EH (cell line): Measurements from ENCODE around the gene PAPOLG.

Experiments used
- DNase-seq: peaks from one replicate; pipeline ENCODE4 v3.0.0-alpha.2; 2015; ENCODE audit warnings: low read depth

The PAPOLG gene

DNA sequence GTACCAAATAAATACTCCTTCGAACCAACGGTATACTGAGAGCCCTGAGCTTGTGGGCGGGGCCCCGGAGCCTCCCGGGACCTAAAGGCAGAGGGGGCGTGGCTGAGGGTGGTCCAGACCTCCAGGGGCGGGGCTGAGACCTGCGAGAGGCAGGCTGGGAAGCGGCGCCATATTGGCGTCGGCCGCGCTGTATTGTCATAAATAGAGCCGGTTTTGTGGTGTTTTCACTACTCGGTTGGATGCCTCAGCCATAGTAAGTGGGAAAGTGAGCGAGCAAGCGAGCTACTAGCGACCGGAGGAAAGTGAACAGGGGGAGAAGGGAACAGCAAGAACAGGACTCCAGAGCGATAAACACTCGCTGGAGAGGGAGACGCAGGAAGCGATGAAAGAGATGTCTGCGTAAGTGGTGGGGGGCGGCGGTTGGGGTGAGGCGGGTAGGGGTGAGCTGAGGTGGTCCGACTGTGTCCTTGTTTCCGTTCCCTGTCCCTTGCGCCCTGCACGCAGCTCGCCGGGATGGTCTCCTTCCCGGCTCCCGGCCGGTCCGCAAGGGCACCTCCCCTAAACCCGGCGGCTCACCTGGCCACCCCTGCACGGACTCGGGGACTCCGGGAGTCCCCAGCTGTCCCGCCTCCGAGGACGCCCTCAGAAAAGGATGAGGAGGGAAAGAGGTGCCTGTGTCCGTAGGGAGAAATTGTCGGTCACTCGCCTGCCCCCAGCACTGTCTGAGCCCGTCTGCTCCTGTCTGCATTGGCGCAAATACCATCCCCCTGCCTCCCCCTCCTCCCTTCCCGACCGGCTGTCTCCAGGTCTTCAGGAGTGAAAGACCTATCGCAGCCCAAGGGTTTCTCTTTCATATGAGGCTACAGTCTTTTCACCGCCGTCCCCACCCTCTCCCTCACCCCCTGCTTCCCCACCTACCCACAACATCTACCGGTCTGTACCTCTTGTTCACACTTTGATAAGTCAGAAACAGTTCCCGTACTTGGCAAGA, at the start of gene PAPOLG:
Gene PAPOLG, plus strand, starts transcription at position 172 of the 991 bp plus-strand sequence. Its CDS starts 211 bp downstream, at position 383.
- DNase-seq = peak; percentile 93

GRCh38 chr2:60707750-60708371, 48.2 kb upstream of the PAPOLG start:
- peak; percentile 49 for DNase-seq

DNA sequence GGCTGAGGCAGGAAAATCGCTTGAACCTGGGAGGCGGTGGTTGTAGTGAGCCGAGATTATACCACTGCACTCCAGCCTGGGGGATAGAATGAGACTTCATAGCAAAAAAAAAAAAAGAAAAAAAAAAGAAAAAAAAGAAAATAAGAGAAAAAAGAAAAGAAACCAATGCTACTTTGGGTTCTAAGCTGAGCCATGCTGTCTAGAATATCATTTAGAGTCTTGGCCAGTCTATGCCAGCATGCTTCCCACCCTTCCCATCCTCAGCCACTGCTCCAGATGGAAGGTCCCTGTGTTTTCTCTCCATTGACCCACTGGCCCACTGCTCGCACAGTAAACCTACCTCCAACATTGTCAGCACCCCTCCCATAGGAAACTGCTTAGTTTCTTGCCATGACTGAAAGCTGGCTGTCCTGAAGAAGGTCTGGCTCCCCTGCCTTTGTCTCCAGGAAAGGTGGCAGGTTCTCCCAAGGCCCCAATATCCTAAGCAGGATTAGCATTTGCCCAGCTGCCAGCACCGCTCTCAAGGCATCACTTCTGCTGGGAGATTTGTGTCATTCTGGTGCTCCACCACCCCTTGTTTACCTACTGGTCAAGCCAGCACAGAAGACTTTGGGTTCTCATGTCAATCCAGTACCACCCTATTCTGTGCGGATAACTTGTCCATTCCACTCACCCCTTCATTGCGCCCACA, 47.3 kb upstream of the PAPOLG start:
- no peak for DNase-seq

DNA sequence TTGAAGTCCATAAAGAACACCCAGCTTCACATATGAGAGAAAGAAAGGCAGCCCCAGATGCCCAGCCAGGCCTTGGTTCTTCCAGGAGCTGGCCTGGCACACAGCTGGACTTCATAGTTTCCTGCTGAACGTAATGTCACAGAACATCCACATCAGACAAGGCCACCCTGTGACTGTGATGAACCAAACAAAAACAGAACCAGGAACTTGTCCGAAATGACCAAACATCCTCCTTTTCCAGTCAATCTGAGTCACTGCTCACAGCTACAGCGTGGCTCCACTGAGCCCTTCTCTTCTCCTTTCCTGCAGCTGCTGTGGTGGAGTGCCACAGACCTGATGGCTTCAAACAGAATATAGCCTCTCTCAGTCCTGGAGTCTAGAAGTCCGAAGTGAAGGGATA, 45.4 kb upstream of the PAPOLG start:
- peak; percentile 39 for DNase-seq

DNA sequence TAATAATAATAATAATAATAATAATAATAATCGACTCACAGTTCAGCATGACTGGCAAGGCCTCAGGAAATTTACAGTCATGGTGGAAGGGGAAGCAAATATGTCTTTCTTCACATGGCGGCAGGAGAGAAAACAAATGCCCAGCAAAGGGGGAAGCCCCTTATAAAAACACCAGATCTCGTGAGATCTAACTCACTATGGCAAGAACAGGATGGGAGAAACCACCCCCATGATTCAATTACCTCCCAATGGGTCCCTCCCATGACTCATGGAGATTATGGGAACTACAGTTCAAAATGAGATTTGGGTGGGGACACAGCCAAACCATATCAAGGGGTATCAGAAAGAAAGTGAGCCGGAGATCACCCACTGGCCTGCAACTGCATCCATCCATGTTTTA, 40.5 kb upstream of the PAPOLG start:
- no peak for DNase-seq

- no peak for DNase-seq
These were observed 38.4 kb upstream of the PAPOLG start for GRCh38 chr2:60717691-60718090.

DNA sequence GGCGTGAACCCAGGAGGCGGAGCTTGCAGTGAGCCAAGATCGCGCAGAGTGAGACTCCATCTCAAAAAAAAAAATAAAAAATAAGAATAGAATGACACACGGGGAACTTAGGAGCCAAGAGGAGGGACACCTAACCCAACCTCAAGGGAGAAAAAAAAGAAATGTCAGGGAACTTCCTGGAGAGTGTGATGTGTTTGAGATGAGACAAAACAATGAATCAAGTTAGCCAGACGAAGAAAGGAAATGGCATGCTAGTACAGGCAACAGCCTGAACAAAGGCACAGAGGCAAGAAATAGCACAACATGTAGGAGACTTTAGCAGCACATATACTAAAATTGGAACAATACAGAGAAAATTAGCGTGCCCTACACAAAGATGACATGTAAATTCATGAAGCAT, 36.7 kb upstream of the PAPOLG start:
- no peak for DNase-seq

- no peak for DNase-seq
These were observed 30.6 kb upstream of the PAPOLG start for GRCh38 chr2:60725466-60725865.

DNA sequence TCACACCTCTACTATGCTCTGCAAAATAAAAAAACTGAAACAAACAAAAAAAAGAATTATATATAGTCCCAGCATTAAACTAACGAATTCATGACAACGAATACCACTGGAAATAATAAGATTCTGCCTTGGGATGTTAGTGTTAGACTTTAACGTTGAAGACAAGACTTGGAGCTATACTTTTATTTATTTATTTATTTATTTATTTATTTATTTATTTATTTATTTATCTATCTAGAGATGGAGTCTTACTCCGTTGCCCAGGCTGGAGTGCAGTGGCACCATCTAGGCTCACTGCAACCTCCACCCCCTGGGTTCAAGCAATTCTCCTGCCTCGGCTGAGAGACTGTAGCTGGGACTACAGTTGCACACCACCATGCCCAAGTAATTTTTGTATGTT, 27.2 kb upstream of the PAPOLG start:
- no peak for DNase-seq

- no peak for DNase-seq
These were observed 20.4 kb upstream of the PAPOLG start for GRCh38 chr2:60735496-60736250.

- DNase-seq = no peak
These were observed 17.4 kb upstream of the PAPOLG start for GRCh38 chr2:60738679-60739078.

DNA sequence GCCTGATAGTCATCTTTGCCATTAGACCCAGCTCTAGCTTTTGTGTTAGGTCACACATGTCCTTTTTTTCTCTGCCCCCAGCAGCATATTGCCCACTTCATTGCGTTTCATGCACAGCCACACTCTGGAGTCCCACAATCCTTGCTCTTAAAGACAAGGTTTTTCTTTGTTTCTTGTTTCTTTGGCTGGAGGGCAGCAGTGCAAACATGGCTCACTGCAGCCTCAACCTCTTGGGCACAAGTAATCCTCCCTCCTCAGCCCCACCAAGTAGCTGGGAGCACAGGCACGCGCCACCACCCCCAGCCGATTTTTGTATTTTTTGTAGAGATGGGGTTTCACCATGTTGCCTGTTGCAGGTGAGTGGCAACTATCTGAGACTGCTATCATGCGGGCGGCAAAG, 16.9 kb upstream of the PAPOLG start:
- DNase-seq = no peak

GRCh38 chr2:60741576-60741975, 14.5 kb upstream of the PAPOLG start:
- no peak for DNase-seq

DNA sequence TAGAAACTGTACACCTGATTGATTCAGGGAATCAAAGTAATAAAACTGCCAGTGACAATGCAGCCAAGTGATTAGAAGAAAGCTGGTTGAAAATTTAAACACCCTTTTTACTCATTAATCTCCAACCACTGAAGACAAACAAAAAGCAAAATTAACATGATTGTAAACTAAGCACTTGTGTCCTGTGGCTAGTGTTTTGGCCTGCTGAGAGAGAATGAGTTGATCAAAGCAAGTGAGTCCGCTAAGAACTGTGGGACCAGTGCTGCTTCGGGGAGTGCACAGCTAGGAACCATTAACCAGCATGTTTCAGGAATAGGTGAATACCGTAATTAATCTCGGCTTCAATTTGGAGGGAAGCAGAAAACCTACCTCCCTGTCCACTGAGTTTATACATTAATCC, 13.6 kb upstream of the PAPOLG start:
- no peak for DNase-seq

- DNase-seq = no peak
These were observed 10.7 kb upstream of the PAPOLG start for GRCh38 chr2:60745330-60745729.

- peak; percentile 8 for DNase-seq
These were observed 10.3 kb upstream of the PAPOLG start for GRCh38 chr2:60745761-60746160.

DNA sequence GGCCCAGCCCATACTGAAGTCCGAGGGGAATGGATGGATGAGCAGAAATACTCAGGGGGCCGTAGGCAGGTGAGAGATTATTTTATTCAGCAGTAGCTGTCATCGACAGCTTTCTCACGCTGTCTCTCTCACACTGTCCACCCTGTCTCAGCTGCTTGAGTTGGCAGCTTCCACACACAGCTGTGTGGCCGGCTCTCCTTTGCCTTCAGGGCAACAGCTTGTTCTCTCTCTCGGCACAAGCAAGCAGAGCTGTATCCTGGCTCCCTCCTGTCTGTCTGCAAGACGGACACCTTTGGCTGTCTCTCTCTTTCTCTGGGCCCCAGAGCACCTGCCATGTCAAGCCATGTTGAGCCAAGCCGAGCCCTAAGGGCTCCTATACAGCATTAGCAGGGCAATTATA, 9.8 kb upstream of the PAPOLG start:
- peak; percentile 11 for DNase-seq

DNA sequence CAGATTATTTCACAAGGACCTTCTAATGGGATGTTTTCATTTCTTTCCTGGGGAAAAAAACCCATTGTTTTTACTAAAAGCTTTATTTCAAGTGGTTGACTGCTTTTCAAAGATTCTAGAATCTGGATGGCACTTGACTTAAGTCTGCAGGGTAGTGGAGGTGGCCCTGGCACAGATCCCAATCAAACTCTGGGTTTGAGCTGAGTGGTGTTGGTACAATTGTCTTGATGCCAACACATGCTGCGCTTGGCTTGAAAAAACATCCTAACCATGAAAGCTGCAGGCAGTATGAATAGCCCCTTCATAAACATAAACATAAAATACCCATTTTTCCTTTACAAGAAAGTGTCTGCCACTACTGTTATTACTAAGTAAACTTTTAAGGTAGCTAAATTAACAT, 3.6 kb downstream of the PAPOLG start:
- DNase-seq = no peak

- DNase-seq = peak; percentile 21
These were observed 8.9 kb downstream of the PAPOLG start for GRCh38 chr2:60764736-60765534.

DNA sequence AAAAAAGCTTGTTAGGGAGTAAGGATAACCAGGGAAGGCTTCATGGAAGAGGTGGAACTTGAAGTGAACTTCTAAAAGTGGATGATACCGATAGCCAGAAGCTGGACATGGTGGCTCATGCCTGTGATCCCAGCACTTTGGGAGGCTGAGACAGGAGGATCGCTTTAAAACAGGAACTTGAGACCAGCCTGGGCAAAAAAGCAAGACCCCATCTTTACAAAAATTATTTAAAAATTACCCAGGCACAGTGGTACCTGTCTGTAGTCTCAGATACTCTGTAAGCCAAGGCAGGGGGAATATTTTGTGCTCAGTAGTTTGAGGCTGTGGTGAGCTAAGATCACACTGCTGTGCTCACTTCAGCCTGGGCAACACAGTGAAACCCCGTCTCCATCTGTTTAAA, 10.2 kb downstream of the PAPOLG start:
- no peak for DNase-seq

DNA sequence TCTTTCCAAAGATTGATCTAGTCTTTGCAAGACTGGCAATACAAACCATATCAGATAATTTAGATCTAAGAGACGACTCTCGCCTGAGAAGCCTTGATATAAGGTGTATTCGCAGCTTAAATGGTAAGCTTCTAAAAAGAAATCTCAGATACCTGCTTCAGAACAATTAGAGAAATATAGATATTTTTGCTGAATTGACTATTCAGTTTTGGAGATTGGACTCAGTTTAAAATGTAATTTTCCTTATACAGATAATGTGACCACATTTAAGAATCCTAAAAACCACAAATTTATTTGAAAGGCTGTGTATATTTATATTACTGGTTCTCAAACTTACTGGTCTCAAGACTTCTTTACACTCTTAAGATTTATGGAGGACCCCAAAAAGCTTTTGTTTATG, 15.4 kb downstream of the PAPOLG start:
- no peak for DNase-seq
